ENCODE data around the gene PGAP2. TPM values are rescaled to one million over a fixed set of nuclear protein-coding genes. Genes with fewer than 3 reads are reported as not detected.

Gene PGAP2
- total and polyA plus RNA-seq, 2 of the 13 experiments (the other 11 are each of a cell fraction or from before 2014, with no cell fraction given) = 21.5 to 47.8 TPM

GRCh38 chr11:3855808-3856491 is 47.6 kb downstream of the PGAP2 start (continued):
- TF ChIP-seq ARID5B (CRISPR knock-in tag; IDR thresholded peaks at IDR 0.05) (peak; percentile 43; the same call in 1 of the 2 replicates), HMGXB3 (CRISPR knock-in tag; IDR thresholded peaks at IDR 0.05; ENCODE audit: borderline replicate concordance) (0 out of 2 replicates have a peak, but pooled peaks have one; percentile 25), IRF1 (CRISPR knock-in tag; IDR thresholded peaks at IDR 0.05; ENCODE audit: low read depth) (no peak), FLYWCH1 (CRISPR knock-in tag; IDR thresholded peaks at IDR 0.05) (0 out of 2 replicates have a peak, but pooled peaks have one; percentile 71), ATF4 (CRISPR knock-in tag; IDR thresholded peaks at IDR 0.05) (peak in 1 of 2 experiments; percentile 33; a peak in 1 of 4 replicates), ZNF788 (CRISPR knock-in tag; IDR thresholded peaks at IDR 0.05; ENCODE audit: borderline replicate concordance) (no peak; the same call in 1 of the 2 replicates), KDM3A (CRISPR knock-in tag; IDR thresholded peaks at IDR 0.05; ENCODE audit: low read depth) (peak; percentile 65; the same call in 1 of the 2 replicates), XBP1 (CRISPR knock-in tag; IDR thresholded peaks at IDR 0.05) (no peak), AGO2 (optimal IDR thresholded peaks at IDR 0.05; ENCODE audit: low read depth, low read length) (peak; percentile 41), EED (CRISPR knock-in tag; IDR thresholded peaks at IDR 0.05) (no peak), ZSCAN30 (CRISPR knock-in tag; IDR thresholded peaks at IDR 0.05) (no peak), RBFOX2 (IDR thresholded peaks at IDR 0.05; ENCODE audit: low read depth, low read length) (peak; percentile 43; the same call in 1 of the 2 replicates), NR2F1 (CRISPR knock-in tag; IDR thresholded peaks at IDR 0.05) (peak in 1 of 2 experiments; percentile 66; a peak in 2 of 4 replicates), SALL1 (CRISPR knock-in tag; IDR thresholded peaks at IDR 0.05) (peak; percentile 49), TCF7L2 (IDR thresholded peaks at IDR 0.05; ENCODE audit: low read depth, low read length) (no peak), CSRNP1 (CRISPR knock-in tag; IDR thresholded peaks at IDR 0.05) (no peak)

All from HepG2 (cell line).